ENCODE data around the gene GPER1.

Gene GPER1

GRCh38 chr7:1099637-1100036 lies 11.7 kb downstream of the GPER1 start:
- H3K4me1 ChIP-seq (ENCODE audit: control insufficient read depth, low read depth, low read length), result no peaks in the 10 kb centered on the region
- H3K23ac ChIP-seq (ENCODE audit: low read length), result no peak overlapping the region
- H2BK120ac ChIP-seq (ENCODE audit: low read depth, low read length), result no peak overlapping the region
- no peak overlapping the region for H4K8ac ChIP-seq (ENCODE audit: low read depth, low read length)
- no peak overlapping the region for H4K5ac ChIP-seq (ENCODE audit: low read length)
- DNase-seq, result no peak
- H3K27ac ChIP-seq (ENCODE audit: low read depth, low read length), result no peak overlapping the region
- H2BK5ac ChIP-seq (ENCODE audit: low read length), result no peak overlapping the region
- no peak overlapping the region for H3K56ac ChIP-seq (ENCODE audit: low read length)
- H3K9ac ChIP-seq (ENCODE audit: low read length), result no peak overlapping the region
- no peak overlapping the region for H2AK5ac ChIP-seq (ENCODE audit: low read length)
- no peak overlapping the region for H3K4me2 ChIP-seq (ENCODE audit: low read length)
- peaks cover 7% of the 10 kb centered on the region for H3K79me1 ChIP-seq (ENCODE audit: low read length)
- peaks cover 2% of the 10 kb centered on the region for H3K36me3 ChIP-seq (ENCODE audit: control insufficient read depth, insufficient read depth, low read length)
- no CpG with 5 or more reads among the region's 16 CpGs for whole genome bisulfite sequencing (ENCODE audit: extremely low coverage, insufficient coverage, low lambda C conversion rate)
- no peaks in the 10 kb centered on the region for H3K79me2 ChIP-seq (ENCODE audit: control insufficient read depth, insufficient read depth, low read length)
- no peak overlapping the region for H3K4me3 ChIP-seq (ENCODE audit: low read length)
- no peak overlapping the region for H3K4ac ChIP-seq (ENCODE audit: low read depth, low read length)
- no peak overlapping the region for H2BK15ac ChIP-seq (replicated peaks; ENCODE audit: low read depth)
- H3K27me3 ChIP-seq (ENCODE audit: insufficient read depth, low read length, poor library complexity), result no peaks in the 10 kb centered on the region
- no peak overlapping the region for H3K18ac ChIP-seq (ENCODE audit: low read length)

DNA sequence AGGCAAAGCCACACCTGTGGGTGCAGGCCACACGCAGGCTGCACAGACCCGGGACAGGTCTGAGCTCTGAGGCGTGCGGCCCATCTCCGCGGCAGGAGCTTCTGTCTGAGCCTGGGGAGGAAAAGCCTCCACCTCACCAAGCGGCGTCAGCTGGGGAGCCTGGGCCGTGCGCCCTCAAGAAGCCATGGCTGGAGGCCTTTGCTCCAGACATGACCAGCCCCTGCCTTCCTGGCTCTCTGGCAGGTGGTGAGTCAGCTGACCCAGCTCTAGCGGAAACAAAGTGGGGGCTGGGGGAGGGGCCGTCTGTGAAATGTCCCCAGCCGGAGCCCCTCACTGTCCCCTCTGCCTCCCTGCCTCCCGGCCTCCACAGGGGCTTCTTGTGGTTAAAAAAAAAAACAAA lies 12.5 kb downstream of the GPER1 start:
- no peak overlapping the region for H3K56ac ChIP-seq (ENCODE audit: low read length)
- no peak for DNase-seq

GRCh38 chr7:1100834-1101562 lies 13.1 kb downstream of the GPER1 start:
- Histone ChIP-seq H3K18ac (ENCODE audit: low read length) (no peak overlapping the region), H3K27me3 (ENCODE audit: insufficient read depth, low read length, poor library complexity) (no peaks in the 10 kb centered on the region), H3K23ac (ENCODE audit: low read length) (no peak overlapping the region), H4K5ac (ENCODE audit: low read length) (no peak overlapping the region), H3K4me2 (ENCODE audit: low read length) (no peak overlapping the region), H3K4me3 (ENCODE audit: low read length) (no peak overlapping the region), H2BK5ac (ENCODE audit: low read length) (no peak overlapping the region), H2AK5ac (ENCODE audit: low read length) (no peak overlapping the region), H2BK120ac (ENCODE audit: low read depth, low read length) (no peak overlapping the region), H3K56ac (ENCODE audit: low read length) (no peak overlapping the region), H4K8ac (ENCODE audit: low read depth, low read length) (no peak overlapping the region), H3K9ac (ENCODE audit: low read length) (no peak overlapping the region), H3K27ac (ENCODE audit: low read depth, low read length) (no peak overlapping the region), H3K4ac (ENCODE audit: low read depth, low read length) (no peak overlapping the region), H2BK15ac (replicated peaks; ENCODE audit: low read depth) (no peak overlapping the region), H3K36me3 (ENCODE audit: control insufficient read depth, insufficient read depth, low read length) (peaks cover 2% of the 10 kb centered on the region), H3K79me1 (ENCODE audit: low read length) (peaks cover 5% of the 10 kb centered on the region), H3K4me1 (ENCODE audit: control insufficient read depth, low read depth, low read length) (no peaks in the 10 kb centered on the region), H3K79me2 (ENCODE audit: control insufficient read depth, insufficient read depth, low read length) (no peaks in the 10 kb centered on the region)
- WGBS (ENCODE audit: extremely low coverage, insufficient coverage, low lambda C conversion rate), result no CpG with 5 or more reads among the region's 34 CpGs
- DNase-seq, result no peak

More for the DNA sequence above, 12.5 kb downstream of the GPER1 start:
- H3K27me3 ChIP-seq (ENCODE audit: insufficient read depth, low read length, poor library complexity), result no peaks in the 10 kb centered on the region
- no peak overlapping the region for H2BK120ac ChIP-seq (ENCODE audit: low read depth, low read length)
- H3K4me2 ChIP-seq (ENCODE audit: low read length), result no peak overlapping the region
- H4K8ac ChIP-seq (ENCODE audit: low read depth, low read length), result no peak overlapping the region
- no peak overlapping the region for H3K4ac ChIP-seq (ENCODE audit: low read depth, low read length)
- no peaks in the 10 kb centered on the region for H3K79me2 ChIP-seq (ENCODE audit: control insufficient read depth, insufficient read depth, low read length)
- no peak overlapping the region for H3K18ac ChIP-seq (ENCODE audit: low read length)
- no peak overlapping the region for H2AK5ac ChIP-seq (ENCODE audit: low read length)
- H3K4me1 ChIP-seq (ENCODE audit: control insufficient read depth, low read depth, low read length), result no peaks in the 10 kb centered on the region
- no peak overlapping the region for H2BK5ac ChIP-seq (ENCODE audit: low read length)
- no peak overlapping the region for H3K4me3 ChIP-seq (ENCODE audit: low read length)
- H3K36me3 ChIP-seq (ENCODE audit: control insufficient read depth, insufficient read depth, low read length), result peaks cover 2% of the 10 kb centered on the region
- no CpG with 5 or more reads among the region's 14 CpGs for WGBS (ENCODE audit: extremely low coverage, insufficient coverage, low lambda C conversion rate)
- H2BK15ac ChIP-seq (replicated peaks; ENCODE audit: low read depth), result no peak overlapping the region
- H3K27ac ChIP-seq (ENCODE audit: low read depth, low read length), result no peak overlapping the region
- H3K23ac ChIP-seq (ENCODE audit: low read length), result no peak overlapping the region
- no peak overlapping the region for H4K5ac ChIP-seq (ENCODE audit: low read length)
- no peak overlapping the region for H3K9ac ChIP-seq (ENCODE audit: low read length)
- H3K79me1 ChIP-seq (ENCODE audit: low read length), result peaks cover 7% of the 10 kb centered on the region

DNA sequence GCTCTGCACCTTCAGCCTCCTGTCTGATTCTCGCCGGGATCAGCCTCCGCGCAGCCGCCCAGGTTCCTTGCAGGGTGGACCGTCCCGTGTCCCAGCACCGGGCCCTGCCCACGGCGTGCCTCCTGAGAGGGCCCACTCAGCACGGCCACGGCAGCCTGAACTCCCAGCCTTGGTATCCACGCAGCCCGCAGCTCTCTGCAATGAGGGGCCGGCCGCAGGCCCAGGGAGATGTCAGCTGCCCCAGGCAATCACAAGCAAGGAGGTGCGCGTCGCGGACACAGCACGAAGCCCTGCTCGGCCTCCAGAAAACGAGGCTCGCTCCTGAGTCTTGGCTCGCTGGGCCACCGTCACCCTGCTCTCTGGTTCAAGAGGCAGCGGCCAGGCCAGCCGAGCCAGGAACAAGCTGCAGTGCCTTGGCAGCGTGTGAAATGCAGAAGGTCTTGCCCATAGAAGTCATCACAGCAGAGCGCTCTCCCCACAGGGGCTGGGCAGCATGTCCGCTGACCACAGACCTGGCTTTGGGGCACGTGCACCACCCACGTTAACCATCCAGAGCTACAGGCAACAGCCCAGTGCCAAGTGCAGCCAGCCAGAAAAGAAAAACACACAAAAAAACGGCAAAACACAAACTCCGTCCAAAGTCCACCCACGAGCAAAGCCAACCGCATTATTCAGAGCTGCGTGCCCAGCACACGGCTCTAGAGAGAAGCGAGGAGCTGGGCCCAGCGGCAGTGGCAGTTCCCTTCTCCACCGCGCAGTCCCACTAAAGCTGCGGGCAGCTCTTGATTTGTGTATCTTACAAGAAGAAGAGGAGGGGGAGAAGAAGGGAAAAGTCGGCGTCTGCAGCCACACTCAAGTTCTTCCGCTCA lies 13.9 kb downstream of the GPER1 start:
- no CpG with 5 or more reads among the region's 47 CpGs for WGBS (ENCODE audit: extremely low coverage, insufficient coverage, low lambda C conversion rate)
- Histone ChIP-seq H2BK5ac (ENCODE audit: low read length) (no peak overlapping the region), H2BK15ac (replicated peaks; ENCODE audit: low read depth) (no peak overlapping the region)

DNA sequence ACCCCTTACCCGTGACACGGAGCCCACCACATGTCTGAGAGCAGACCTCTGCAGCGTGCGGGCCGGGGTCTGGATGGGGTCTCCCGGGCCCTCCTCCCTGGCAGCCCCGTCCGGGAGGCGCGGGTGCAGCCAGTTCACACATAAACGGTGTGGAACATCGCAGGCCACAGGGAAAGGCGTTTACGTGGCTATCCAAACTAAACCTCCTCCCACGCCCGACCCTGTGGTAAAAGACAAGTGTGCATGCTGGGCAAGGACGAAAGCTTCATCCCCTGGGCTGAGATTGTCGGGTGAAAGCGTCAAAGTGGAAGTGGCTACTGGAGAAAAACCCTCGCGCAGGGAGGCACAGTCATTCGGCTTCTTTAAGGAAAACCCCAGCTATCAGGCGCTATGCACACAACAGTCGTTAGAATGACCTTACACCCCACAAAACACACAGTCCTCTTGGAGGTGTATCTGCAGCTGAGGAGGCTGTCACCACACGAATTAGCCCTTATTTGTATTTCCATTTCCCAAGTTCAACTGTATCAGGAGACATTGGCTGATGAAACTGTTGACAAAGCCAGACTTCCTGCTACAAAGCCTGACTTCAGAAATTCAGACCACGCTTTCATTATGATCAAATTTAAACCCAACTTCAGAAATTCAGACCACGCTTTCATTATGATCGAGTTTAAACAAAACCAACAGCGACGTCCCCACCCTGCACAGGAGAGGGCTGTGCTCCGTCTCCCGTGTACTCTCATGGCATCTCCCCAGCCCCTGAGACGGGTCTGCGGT lies 15.3 kb downstream of the GPER1 start:
- DNase-seq, result no peak
- no peak overlapping the region for H3K27ac ChIP-seq (ENCODE audit: low read depth, low read length)
- H3K79me1 ChIP-seq (ENCODE audit: low read length), result peaks cover 1% of the 10 kb centered on the region
- H3K27me3 ChIP-seq (ENCODE audit: insufficient read depth, low read length, poor library complexity), result no peaks in the 10 kb centered on the region
- no peak overlapping the region for H2AK5ac ChIP-seq (ENCODE audit: low read length)
- no peak overlapping the region for H2BK5ac ChIP-seq (ENCODE audit: low read length)
- H3K56ac ChIP-seq (ENCODE audit: low read length), result no peak overlapping the region
- no peak overlapping the region for H4K8ac ChIP-seq (ENCODE audit: low read depth, low read length)
- no peak overlapping the region for H4K5ac ChIP-seq (ENCODE audit: low read length)
- no peak overlapping the region for H2BK15ac ChIP-seq (replicated peaks; ENCODE audit: low read depth)
- H3K4me2 ChIP-seq (ENCODE audit: low read length), result no peak overlapping the region
- no peak overlapping the region for H3K4me3 ChIP-seq (ENCODE audit: low read length)
- no peak overlapping the region for H3K23ac ChIP-seq (ENCODE audit: low read length)
- H2BK120ac ChIP-seq (ENCODE audit: low read depth, low read length), result no peak overlapping the region
- H3K18ac ChIP-seq (ENCODE audit: low read length), result no peak overlapping the region
- H3K9ac ChIP-seq (ENCODE audit: low read length), result no peak overlapping the region
- no peaks in the 10 kb centered on the region for H3K79me2 ChIP-seq (ENCODE audit: control insufficient read depth, insufficient read depth, low read length)
- peaks cover 2% of the 10 kb centered on the region for H3K36me3 ChIP-seq (ENCODE audit: control insufficient read depth, insufficient read depth, low read length)
- whole genome bisulfite sequencing (ENCODE audit: extremely low coverage, insufficient coverage, low lambda C conversion rate), result no CpG with 5 or more reads among the region's 34 CpGs
- no peak overlapping the region for H3K4ac ChIP-seq (ENCODE audit: low read depth, low read length)
- H3K4me1 ChIP-seq (ENCODE audit: control insufficient read depth, low read depth, low read length), result no peaks in the 10 kb centered on the region

More for the DNA sequence above, 13.9 kb downstream of the GPER1 start:
- no peak overlapping the region for H2BK120ac ChIP-seq (ENCODE audit: low read depth, low read length)
- H4K5ac ChIP-seq (ENCODE audit: low read length), result no peak overlapping the region
- no peaks in the 10 kb centered on the region for H3K79me2 ChIP-seq (ENCODE audit: control insufficient read depth, insufficient read depth, low read length)
- no peak overlapping the region for H3K4ac ChIP-seq (ENCODE audit: low read depth, low read length)
- peaks cover 5% of the 10 kb centered on the region for H3K79me1 ChIP-seq (ENCODE audit: low read length)
- H3K36me3 ChIP-seq (ENCODE audit: control insufficient read depth, insufficient read depth, low read length), result peaks cover 2% of the 10 kb centered on the region
- no peak overlapping the region for H3K9ac ChIP-seq (ENCODE audit: low read length)
- no peaks in the 10 kb centered on the region for H3K4me1 ChIP-seq (ENCODE audit: control insufficient read depth, low read depth, low read length)
- H3K23ac ChIP-seq (ENCODE audit: low read length), result no peak overlapping the region
- no peak overlapping the region for H2AK5ac ChIP-seq (ENCODE audit: low read length)
- no peak overlapping the region for H3K27ac ChIP-seq (ENCODE audit: low read depth, low read length)
- no peaks in the 10 kb centered on the region for H3K27me3 ChIP-seq (ENCODE audit: insufficient read depth, low read length, poor library complexity)
- no peak overlapping the region for H3K4me2 ChIP-seq (ENCODE audit: low read length)
- no peak overlapping the region for H3K18ac ChIP-seq (ENCODE audit: low read length)
- no peak overlapping the region for H3K56ac ChIP-seq (ENCODE audit: low read length)
- no peak for DNase-seq
- no peak overlapping the region for H3K4me3 ChIP-seq (ENCODE audit: low read length)
- H4K8ac ChIP-seq (ENCODE audit: low read depth, low read length), result no peak overlapping the region
